ENCODE measurements around the gene BCL7C. TPM values are rescaled to one million over a fixed set of nuclear protein-coding genes. Genes with fewer than 3 reads are reported as not detected.

Gene BCL7C
- polyA plus RNA-seq, 2 of the 4 experiments (the other 2 are of a cell fraction): 10.8 to 12.9 TPM

- Histone ChIP-seq H3K27ac (no peak overlapping the region), H3K9me3 (no peaks in the 10 kb centered on the region), H3K4me3 (no peak overlapping the region), H3K4me2 (no peak overlapping the region), H3K4me1 (peaks cover 4% of the 10 kb centered on the region; the same call in 1 of the 3 replicates)
- FAIRE-seq: no peak
- peak; percentile 57 to 84; a peak in 4 of 6 replicates for ATAC-seq
- WGBS (ENCODE audit: missing lambda C conversion rate): 63% methylated on average over 12 of the region's 12 CpGs
- CTCF ChIA-PET: interaction anchor here (0.9 to 12.2 kb wide), 10 partner anchors 6 to 207 kb away, joined by 3 to 134 read pairs (median 8); no protein-coding TSS in a partner anchor
- POLR2A ChIA-PET: no interaction called here
- TF ChIP-seq TP53 (CRISPR knock-in tag; IDR thresholded peaks at IDR 0.05) (no peak), POLR2A (IDR thresholded peaks at IDR 0.05; ENCODE audit: low read length) (no peak), HEYL (CRISPR knock-in tag; IDR thresholded peaks at IDR 0.05) (no peak), ZC3H11A (IDR thresholded peaks at IDR 0.05) (no peak), ZFP36 (IDR thresholded peaks at IDR 0.05; ENCODE audit: borderline replicate concordance, partially characterized antibody) (no peak), RAD21 (conservative IDR thresholded peaks at IDR 0.05 in 1 of 2, IDR thresholded peaks at IDR 0.05 in 1 of 2) (0 out of 5 replicates have a peak, but pooled peaks have one; percentile 15 to 22), CHD2 (IDR thresholded peaks at IDR 0.05; ENCODE audit: low read length, partially characterized antibody) (no peak), HOXB5 (CRISPR knock-in tag; IDR thresholded peaks at IDR 0.05) (no peak), CTCF (IDR thresholded peaks at IDR 0.05) (peak; percentile 40), RFX5 (IDR thresholded peaks at IDR 0.05) (no peak)
- TF ChIP-seq, protein P1, sequence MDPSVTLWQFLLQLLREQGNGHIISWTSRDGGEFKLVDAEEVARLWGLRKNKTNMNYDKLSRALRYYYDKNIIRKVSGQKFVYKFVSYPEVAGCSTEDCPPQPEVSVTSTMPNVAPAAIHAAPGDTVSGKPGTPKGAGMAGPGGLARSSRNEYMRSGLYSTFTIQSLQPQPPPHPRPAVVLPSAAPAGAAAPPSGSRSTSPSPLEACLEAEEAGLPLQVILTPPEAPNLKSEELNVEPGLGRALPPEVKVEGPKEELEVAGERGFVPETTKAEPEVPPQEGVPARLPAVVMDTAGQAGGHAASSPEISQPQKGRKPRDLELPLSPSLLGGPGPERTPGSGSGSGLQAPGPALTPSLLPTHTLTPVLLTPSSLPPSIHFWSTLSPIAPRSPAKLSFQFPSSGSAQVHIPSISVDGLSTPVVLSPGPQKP (IDR thresholded peaks at IDR 0.05; ENCODE audit: low read depth, low read length): no peak
- peak; percentile 45 to 72 for DNase-seq (ENCODE audit: low read depth in 1 of 2, low spot score in 1 of 2)
Observed at GRCh38 chr16:30934827-30935557, 41.1 kb upstream of the BCL7C start.

- DNase-seq (ENCODE audit: low read depth in 1 of 2, low spot score in 1 of 2): no peak
- CTCF ChIA-PET: interaction anchor here (0.6 to 12.2 kb wide), 3 partner anchors 10 to 241 kb away, joined by 3 to 134 read pairs (median 3); no protein-coding TSS in a partner anchor
- H3K9me3 ChIP-seq: no peaks in the 10 kb centered on the region
- H3K4me2 ChIP-seq: no peak overlapping the region
- POLR2A ChIA-PET: interaction anchor here (0.6 kb wide), 1 partner anchor 9 kb away, joined by 3 read pairs; no protein-coding TSS in a partner anchor
- ATAC-seq: no peak
- no peak overlapping the region for H3K27ac ChIP-seq
- H3K4me3 ChIP-seq: no peak overlapping the region
- TF ChIP-seq HOXB5 (CRISPR knock-in tag; IDR thresholded peaks at IDR 0.05) (no peak), HMGXB4 (CRISPR knock-in tag; IDR thresholded peaks at IDR 0.05; ENCODE audit: borderline replicate concordance) (no peak), RCOR1 (IDR thresholded peaks at IDR 0.05; ENCODE audit: low read depth, low read length) (no peak), JUNB (IDR thresholded peaks at IDR 0.05) (no peak), FOXS1 (CRISPR knock-in tag; IDR thresholded peaks at IDR 0.05) (no peak), EP300 (IDR thresholded peaks at IDR 0.05) (no peak), FOSB (CRISPR knock-in tag; IDR thresholded peaks at IDR 0.05) (no peak), BHLHE40 (IDR thresholded peaks at IDR 0.05; ENCODE audit: low read depth, low read length) (no peak), JUN (IDR thresholded peaks at IDR 0.05) (no peak), SMC3 (IDR thresholded peaks at IDR 0.05) (no peak), RNF2 (IDR thresholded peaks at IDR 0.05; ENCODE audit: borderline replicate concordance, low read depth) (no peak), POLR2AphosphoS2 (conservative IDR thresholded peaks at IDR 0.05; ENCODE audit: low read length) (no peak), HEYL (CRISPR knock-in tag; IDR thresholded peaks at IDR 0.05) (no peak), RARB (CRISPR knock-in tag; IDR thresholded peaks at IDR 0.05) (no peak), TFCP2L1 (CRISPR knock-in tag; IDR thresholded peaks at IDR 0.05) (no peak)
- TF ChIP-seq, protein P2, sequence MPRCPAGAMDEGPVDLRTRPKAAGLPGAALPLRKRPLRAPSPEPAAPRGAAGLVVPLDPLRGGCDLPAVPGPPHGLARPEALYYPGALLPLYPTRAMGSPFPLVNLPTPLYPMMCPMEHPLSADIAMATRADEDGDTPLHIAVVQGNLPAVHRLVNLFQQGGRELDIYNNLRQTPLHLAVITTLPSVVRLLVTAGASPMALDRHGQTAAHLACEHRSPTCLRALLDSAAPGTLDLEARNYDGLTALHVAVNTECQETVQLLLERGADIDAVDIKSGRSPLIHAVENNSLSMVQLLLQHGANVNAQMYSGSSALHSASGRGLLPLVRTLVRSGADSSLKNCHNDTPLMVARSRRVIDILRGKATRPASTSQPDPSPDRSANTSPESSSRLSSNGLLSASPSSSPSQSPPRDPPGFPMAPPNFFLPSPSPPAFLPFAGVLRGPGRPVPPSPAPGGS (IDR thresholded peaks at IDR 0.05): no peak
- TF ChIP-seq, protein P3, sequence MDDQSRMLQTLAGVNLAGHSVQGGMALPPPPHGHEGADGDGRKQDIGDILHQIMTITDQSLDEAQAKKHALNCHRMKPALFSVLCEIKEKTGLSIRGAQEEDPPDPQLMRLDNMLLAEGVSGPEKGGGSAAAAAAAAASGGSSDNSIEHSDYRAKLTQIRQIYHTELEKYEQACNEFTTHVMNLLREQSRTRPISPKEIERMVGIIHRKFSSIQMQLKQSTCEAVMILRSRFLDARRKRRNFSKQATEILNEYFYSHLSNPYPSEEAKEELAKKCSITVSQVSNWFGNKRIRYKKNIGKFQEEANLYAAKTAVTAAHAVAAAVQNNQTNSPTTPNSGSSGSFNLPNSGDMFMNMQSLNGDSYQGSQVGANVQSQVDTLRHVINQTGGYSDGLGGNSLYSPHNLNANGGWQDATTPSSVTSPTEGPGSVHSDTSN (IDR thresholded peaks at IDR 0.05): no peak
- WGBS (ENCODE audit: missing lambda C conversion rate): 85% methylated on average over 12 of the region's 12 CpGs
- H3K4me1 ChIP-seq: peaks cover 6% of the 10 kb centered on the region; the same call in 2 of the 3 replicates
- no peak for FAIRE-seq
Observed at GRCh38 chr16:30931068-30931650, 37.3 kb upstream of the BCL7C start.

Data from A549 (cell line).